Measurements from ENCODE around the gene CFAP97D1.

The CFAP97D1 gene

DNA sequence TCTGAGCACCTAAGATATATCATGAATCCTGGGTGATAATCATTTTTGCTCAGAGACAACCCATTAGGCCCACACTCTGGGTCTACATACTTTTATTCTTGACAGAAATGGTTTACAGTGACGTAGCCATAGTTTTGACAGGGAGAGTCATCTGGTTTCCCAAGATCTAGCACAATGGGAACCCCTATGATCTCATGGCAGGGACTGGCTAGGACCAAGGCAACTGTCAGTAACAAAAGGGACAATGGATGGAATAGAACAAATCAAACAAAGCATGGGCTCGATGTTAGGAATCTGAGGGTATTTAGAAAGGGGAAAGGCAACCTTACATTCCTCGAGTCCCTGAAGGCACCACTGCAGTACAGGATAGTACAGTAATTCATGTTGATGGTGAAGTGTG lies 20.5 kb downstream of the CFAP97D1 start:
- no peak for DNase-seq

DNA sequence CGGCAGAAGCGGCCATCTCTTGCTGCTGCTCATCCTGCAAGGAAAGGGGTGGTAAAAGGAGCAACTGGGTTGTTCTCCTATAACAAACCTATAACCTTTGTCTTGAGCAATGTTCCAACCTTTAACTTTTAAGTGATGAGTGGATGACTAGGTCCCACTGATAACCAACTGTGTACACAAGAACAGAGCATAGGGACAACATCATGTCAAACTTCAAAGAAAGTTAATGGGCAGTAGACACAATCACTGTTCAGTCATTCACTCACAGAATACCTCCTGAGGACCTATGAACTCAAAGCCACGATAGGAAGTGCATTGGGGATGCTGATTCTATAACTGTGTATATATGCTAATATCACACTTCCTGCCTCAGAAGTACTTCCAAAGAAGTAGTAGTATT lies 21.6 kb downstream of the CFAP97D1 start:
- no peak for DNase-seq

DNA sequence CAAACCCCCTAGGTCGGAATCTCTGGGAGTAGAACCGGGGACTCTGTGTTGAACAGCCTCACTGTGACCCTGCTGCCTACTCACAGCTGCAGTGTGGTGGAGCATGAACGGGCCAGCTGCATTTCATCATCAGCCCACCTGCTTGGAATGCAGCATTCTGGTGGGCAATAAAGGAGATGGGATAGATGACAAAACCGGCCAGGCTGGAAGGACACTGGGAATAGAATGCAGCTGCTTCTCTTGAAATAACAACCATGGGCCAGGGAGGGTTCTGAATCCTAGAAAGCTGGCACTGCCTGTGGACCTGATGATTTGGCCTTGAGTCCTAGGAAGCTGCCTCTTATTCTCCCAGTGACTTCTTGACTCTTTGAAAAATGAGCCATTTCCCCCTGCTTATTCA lies 23.5 kb downstream of the CFAP97D1 start:
- no peak for DNase-seq

DNA sequence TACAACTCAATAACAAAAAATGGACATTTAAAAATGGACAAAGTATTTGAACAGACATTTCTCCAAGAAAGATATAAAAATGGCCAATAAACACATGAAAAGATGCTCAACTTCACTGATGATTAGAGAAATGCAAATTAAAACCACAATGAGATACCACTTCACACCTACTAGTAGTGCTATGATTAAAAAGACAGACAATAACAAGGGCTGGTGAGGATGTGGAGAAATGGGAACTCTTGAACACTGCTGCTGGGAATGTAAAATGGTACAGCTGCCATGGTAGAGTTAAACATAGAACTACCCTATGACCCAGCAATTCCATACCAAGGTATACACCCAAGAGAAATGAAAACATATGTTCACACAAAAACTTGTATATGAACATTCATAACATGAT lies 24.9 kb downstream of the CFAP97D1 start:
- DNase-seq, result no peak

DNA sequence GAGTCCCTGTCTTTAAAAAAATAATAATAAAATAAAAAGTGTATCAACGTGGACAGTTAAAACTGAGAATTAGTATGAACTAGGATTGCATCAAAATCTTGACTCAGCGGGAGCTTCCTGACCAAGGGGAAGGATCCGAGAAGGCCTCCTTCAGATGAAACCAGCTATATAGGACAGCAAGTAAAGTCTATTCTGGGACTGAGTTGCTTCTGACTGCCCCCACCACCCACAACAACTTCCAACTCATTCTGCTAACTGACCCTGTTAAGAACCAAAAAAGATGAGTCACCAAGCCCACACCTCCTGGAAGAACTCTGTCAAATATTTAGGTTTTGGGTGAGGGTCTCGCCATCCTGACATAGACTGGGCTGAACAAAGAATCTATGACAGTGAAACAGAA lies 27.8 kb downstream of the CFAP97D1 start:
- no peak for DNase-seq

DNA sequence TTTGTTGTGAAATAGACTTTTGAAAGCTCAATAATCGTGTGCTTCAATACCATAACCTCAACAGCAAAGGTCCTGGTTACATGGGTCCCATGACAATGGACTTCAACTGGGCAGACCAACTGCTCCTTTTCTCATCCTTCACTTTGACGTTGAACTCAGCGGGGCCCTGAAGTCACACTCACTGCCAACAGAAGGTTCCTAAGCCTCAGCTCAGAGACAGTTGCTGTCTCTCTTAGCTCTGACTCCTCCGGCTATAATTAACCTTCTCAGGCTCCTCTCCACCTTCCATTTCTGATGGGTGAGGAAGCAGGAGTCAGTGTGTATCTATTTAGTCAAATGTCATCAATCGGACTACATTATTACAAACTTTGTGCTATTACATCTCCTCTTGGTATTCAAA lies 28.9 kb downstream of the CFAP97D1 start:
- no peak for DNase-seq

DNA sequence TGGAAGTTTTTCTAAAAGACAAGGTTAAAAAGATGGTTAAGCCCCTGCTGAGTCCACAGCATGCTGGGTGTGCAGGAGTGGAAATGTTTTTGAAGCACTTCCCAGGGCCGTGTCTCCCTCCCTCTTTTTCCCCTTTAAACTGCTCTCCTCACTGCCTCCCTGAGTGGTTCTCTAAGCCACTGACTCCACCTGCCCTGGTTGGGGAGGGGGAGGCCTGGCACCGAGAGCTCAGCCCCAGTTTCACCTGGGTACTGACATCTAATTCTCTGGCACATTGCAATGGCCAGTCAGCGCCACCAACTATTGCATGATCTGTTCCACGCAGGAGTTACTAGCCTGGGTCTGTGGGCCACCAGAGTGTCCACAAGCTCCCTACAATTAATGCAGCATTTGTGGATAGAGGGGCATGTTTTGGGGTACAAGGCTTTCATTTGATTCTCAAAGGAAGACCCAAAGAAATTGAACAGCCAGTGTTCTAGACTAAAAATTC lies 30.0 kb downstream of the CFAP97D1 start:
- DNase-seq, result no peak

DNA sequence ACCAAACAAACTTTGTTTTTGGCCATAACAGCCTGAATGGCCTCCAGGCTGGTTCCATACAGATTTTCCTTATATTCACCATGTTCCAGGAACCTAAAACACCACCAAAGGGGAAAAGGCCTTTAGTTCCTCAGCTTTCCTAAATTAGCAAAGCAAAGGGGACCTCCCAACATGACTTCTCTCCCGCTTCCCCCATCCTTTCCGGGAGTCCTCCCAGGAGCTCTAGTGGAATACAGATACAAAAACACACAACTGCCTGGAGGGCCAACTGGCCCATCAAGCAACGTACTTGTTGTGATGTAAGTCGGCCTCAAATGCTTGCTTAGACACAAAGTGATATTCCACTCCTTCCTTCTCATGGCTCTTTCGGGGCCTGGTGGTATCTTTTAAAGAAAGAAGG lies 30.6 kb downstream of the CFAP97D1 start:
- DNase-seq, result no peak

DNA sequence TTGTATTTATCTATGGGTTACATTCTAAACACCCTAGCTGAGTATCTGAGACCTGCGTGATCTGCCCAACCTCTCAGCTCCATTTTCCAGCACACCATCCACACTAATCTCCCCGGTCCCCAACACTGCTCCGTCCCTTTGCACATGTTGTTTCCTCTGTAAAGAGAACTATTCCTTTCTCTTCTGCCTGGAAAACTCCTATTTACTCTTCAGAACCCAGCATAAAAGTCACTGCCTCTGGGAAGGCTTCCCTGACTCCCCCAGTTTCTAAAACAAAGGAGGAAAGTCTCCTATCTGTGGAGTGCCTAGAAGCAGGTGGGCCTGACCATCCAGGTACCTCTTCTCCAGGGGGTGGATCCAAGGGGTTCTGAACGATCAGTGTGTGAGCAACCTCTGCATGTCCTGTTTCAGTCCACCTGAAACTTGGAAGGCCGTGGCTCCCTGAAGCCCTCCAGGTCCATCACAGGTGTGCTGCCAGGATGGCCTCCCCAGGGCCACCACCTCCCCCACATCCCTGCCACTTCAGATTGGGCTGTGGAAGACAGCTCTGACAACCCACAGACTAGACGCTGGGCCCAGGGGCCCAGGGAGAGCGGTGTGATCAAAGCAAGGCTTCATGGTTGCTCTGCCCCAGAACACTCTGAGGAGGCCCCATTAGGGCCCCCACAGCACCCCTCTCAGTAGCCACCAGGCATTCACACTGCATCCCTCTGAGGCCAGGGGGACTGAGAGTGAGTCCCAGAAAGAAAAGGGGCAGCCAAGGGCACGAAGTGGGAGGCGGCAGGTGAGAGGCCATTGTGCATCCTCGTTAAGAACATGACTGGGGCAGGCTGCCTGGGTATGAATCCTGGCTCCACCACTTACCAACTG lies 32.4 kb downstream of the CFAP97D1 start:
- DNase-seq, result no peak

DNA sequence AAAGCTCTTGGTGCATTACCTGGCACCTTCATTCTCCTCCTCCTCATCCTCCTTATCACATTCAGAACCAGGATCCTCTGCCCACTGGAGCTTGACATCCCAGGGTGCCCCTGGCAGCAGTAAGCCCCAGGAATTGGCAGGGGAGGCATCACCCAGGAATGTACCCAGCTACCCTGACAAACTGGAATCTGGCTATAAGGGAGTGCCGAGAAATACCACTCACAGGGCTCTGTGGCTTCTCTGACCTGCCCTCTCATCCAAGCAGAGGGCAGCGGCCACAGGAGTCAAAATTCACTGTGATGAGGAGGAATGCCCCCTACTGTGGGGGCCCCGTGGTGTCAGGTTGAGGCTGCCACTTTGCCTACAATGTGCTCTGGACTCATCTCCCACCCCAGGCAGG lies 33.2 kb downstream of the CFAP97D1 start:
- no peak for DNase-seq

DNA sequence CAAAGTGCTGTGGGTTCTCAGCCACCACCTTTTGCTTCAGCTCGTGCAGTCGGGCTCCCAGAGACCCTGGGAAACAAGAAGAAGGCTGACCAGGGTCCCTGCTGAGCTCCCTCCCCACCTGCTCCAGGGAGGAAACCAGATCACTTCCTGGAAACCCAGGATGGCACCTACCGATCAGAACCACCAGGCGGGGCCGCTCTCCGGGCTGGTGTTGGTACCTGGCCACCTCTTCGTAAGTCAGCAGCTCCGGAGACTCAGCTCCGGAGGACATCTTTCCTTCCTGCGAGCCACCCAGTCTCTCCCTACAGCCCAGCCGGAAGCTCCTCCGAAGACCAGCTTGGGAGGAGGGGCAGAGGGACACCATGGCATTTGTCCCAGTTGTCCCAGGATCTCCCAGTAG lies 33.8 kb downstream of the CFAP97D1 start:
- no peak for DNase-seq

DNA sequence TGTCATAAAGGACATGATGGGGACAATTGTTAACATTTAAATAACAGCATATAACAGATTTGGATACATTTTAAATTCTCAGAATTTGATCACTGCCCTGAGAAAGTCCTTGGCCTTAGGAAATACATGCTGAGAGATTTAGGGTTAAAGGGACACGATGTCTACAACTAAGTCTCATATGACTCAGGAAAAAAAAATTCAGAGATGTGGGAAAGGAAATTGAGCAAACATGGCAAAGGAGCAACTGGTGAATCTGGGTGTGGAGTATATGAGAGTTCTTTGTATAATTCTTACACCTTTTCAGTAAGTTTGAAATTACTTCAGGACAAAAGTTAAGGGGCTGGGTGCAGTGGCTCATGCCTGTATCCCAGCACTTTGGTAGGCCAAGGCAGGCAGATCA lies 34.5 kb downstream of the CFAP97D1 start:
- no peak for DNase-seq

DNA sequence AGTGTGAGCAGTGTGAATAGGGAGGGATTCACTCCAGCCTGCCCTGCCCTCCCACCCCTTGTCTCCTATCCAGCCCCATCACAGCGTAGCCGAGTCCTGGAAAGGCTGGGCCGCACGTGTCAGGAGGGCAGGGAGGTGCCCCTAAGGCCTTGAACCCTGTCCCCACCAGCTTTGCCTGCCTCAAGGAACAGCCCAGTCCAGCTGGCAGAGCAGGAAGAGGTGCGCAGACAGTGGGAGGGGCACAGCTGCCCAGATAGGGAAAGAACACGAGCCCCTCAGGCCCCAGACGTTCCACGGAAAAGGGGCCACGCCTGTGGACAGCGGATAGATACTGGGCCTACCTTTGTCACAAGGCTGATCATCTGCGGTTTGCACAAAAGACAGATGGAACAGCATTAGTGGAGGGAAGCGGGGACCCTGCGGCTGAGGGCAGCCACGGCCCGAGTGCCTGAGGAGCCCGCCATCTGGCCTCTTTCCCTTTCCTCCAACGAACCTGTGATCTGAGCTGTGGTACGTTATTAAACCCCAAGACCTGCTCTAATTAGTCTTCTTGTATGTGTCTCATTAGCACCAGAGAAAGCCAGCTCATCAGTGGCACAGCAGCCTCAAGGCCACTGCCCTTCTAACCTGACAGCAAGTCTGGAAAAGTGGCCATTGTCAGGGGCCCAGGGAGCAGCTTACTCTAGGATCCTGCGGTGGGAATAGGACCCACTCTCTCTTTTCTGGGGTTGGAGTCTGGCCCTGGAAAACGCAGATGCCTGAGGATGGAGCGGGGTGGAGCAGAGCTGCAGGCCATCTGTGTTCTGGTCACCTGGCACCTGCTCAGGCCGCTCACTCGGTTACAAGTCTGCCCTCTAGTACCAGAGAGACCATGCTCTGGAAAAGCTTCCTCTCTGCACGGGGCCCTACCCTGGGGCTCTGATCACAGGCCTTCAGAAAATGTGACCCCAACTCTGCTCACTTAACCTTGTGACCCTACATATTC lies 36.4 kb downstream of the CFAP97D1 start:
- DNase-seq, result no peak

DNA sequence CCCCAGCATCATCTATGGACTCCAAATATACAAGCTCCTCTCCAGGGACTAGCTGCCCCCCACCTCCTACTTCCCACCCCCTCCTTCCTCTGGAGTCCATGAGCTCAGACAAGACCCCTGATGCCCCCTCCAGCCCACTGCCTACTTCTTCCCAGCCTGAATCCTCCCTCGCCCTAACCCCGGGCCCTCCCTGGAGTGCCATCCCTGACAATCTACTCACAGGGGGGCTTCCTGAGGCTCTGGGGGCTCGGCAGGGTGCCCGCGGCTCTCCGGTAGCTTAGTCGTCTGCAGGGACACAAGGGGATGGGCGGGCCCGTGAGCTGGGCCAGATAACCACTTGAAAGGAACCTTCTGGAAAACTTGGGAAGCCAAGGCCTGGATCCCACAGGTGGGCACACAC lies 37.6 kb downstream of the CFAP97D1 start:
- no peak for DNase-seq

DNA sequence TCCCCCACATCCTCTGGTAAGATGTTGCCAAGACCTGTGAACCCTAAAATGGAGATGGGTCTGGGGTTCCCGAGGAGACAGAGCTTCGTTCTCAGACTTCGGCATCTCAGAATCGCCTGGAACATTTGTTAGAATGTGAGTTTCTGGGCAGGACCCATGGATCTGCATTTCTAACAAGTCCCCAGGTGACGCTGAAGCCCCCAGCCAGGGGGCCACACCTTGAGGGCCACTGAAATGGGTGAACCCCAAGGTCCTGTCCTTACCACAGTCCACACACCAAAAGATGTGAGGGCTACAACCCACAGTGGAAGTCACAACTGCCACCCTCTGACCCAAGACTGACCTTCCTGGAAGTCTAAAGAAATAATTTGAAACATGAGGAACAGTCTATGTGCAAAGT lies 38.7 kb downstream of the CFAP97D1 start:
- DNase-seq, result no peak

DNA sequence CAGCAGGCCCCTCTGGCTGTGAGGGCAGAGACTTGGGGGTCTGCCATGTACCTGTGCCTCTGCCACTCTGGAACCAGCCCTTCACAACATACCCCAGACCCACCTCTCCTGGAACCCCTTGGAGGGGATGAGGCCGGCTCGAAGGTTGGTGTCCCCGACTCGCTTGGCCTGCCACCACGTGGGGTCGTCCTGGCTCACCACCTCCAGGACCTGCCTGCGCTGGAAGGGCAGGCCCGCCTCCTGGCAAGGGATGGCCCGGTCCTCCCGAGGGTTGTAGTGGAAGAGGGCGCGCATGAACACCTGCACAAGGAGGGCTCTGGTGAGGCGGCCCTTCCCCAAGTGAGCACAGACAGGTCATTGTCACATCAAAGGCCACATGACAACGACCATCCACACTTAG lies 40.5 kb downstream of the CFAP97D1 start:
- DNase-seq, result no peak

DNA sequence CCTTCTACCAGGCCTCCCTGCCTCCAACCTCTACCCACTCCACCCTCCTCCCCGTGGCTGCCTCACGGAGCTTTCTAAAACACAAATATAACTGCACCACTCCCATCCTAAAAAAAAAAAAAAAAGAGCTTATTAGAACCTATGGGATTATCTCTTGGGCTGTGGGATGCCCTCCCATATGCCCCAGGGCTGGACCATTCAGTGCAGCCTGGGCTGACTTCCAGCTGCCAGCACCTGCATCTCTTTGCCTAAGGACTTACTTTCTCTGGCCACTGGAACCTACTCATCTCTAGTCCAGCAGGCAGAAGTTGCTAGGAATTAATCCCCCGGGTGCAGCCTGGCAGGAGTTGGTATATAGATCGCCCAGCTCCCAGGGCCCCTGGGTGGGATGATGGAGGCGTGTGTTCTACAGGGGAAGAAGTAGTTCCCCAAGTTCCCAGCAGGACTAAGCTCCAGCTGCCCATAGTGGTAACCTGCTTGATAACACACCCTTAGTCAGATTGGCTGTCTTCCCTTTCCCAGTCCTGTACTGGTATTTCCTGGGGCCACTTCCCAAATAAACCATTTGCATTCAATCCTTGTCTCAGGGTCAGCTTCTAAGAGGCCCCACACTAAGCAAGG lies 42.4 kb downstream of the CFAP97D1 start:
- DNase-seq, result no peak

DNA sequence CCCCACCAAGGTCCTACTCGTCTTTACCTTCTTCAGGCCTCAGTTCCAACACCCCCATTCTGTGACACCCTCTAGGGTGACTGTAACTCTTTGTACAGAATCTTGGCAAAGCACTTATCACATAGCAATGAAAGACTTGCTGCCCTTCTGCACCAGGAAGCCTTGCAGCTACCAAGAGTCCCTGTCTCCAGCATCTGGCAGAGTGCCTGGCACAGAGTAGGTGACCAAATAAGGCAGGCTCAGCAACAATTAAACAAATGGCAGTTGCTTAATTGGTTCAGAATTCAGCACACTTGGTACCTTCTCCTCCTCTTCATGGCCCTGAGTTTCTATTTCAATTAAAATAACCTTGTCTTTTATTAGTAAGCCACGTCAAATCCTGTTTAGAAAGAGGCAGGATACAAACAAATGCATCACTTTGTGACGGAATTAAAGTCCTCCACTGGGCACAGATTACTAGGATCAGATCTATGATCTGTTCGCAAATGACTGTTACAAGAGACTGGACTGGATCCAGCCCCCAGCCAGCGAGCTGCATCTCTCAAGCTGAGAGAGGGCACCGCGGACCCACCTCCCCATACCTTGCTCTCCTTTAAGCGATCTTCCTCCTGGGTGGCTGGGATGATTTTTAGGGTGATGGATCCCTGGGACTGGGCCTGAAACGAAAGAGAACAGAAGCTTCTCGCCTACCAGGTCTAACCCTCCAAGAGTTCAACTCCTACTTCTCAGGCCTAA lies 43.3 kb downstream of the CFAP97D1 start:
- DNase-seq, result no peak

DNA sequence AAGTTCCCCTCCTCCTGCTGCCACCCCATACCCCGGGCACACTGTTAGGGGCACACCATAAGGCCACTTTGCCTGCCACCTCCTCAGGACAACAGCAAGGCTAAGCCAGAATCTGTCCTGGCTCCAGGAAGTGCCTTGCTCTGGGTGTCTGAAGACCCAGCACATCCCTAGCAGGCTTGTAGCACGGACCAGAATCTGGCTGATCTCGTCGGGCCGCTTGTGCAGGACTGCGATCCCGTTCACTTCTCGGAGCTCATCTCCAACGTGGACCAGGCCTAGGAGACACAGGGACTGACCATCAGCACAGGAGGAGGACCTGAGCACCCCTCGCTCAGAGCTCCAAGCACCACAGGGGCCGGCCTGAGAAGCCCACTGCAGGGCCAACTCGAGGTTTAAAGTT lies 45.3 kb downstream of the CFAP97D1 start:
- no peak for DNase-seq

DNA sequence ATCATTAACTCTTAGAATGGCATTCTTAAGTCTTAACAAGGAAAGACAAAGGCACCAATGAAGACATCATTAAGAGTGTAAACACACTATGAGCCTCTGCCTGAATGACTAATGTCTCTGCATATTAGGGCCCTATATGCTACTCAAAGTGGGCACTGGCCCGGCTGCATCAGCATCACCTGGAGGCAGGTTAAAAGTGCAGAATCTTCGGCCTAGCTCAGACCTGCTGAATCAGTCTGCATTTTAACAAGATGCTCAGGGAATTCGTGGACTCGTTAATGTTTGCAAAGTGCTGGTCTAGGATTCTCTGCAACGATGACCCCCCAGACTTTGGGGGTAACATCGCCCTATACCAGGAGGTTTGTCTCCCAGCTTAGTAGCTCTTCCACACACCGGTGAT lies 46.0 kb downstream of the CFAP97D1 start:
- DNase-seq, result no peak

DNA sequence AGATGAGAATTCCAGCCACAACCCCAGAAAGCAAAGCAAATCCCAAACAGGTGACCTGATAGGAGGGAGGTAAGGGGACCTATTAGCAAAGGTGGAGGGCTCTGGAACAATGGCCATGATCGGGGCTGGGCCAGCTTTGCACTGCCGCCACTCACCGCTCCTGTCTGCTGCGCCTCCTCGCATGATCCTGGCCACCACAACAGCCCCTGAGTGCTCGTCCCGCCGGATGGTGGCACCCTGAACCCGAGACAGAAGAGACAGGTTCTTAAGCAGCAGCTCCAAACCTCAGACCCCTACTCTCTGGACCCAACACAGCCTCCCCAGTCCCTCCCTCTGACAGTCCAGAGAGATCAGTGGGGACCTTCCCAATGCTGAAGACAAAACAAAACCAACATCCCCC lies 47.4 kb downstream of the CFAP97D1 start:
- DNase-seq, result no peak

DNA sequence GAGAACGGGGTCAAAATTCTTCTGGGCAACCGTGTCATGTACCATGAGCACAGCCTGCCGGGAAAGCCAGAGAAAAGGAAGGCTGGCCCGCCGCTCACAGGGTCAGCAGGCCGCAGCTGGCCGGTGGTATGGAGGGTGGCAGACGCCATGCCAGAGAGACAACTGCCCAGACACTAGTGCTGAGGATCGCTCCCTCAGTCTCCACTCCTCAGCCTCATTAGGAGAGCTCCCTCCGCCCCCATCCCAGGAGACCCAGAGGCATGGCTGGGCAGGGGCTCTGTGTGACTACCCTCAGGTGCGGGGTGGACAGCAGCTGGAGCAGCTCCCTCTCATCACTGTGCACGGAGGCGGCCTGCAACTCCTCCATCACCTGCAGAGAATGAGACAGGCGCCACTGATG lies 49.5 kb downstream of the CFAP97D1 start:
- no peak for DNase-seq

Measured in NCI-H187 treated with DMSO at 0.1 percent for 48 hours (cell line).